BLaER1 treated with 17β-estradiol and CSF1 and Interleukin-3, amounts not matched to agents 10 nM and 100 nM (cell line): ENCODE data around the gene OR1D2.

Experiments
- H3K27ac ChIP-seq, 11 experiments: shearing (Covaris generic); formaldehyde crosslinking; 2 replicates each; pipeline ENCODE4 v1.8.1; 2022
- H3K27me3 ChIP-seq, 11 experiments: shearing (Covaris generic); formaldehyde crosslinking; 2 replicates each; pipeline ENCODE4 v1.8.1; 2022
- H3K36me3 ChIP-seq, 11 experiments: shearing (Covaris generic); formaldehyde crosslinking; 2 replicates each; pipeline ENCODE4 v1.8.1; 2022
- H3K4me1 ChIP-seq, 10 experiments: shearing (Covaris generic); formaldehyde crosslinking; 2 replicates each; pipeline ENCODE4 v1.8.1; 2022
- H3K4me2 ChIP-seq, 11 experiments: shearing (Covaris generic); formaldehyde crosslinking; 2 replicates each; pipeline ENCODE4 v1.8.1; 2022
- H3K4me3 ChIP-seq, 10 experiments: shearing (Covaris generic); formaldehyde crosslinking; 2 replicates each; pipeline ENCODE4 v1.8.1; 2022
- H3K9ac ChIP-seq, 11 experiments: shearing (Covaris generic); formaldehyde crosslinking; 2 replicates each; pipeline ENCODE4 v1.8.1; 2022
- H3K9me3 ChIP-seq, 11 experiments: shearing (Covaris generic); formaldehyde crosslinking; replicated peaks in 1 of 11; 2 replicates each; pipeline ENCODE4 v1.8.1; 2022
- H4K20me1 ChIP-seq, 11 experiments: shearing (Covaris generic); formaldehyde crosslinking; 2 replicates each; pipeline ENCODE4 v1.8.1; 2022
- Cebpa-rat ChIP-seq, 11 experiments: shearing (Covaris generic); IDR thresholded peaks; 2 replicates each; pipeline ENCODE4 v1.8.1; 2022

OR1D2 gene

GRCh38 chr17:3048727-3049471 lies 55.3 kb downstream of the OR1D2 start:
- Histone ChIP-seq H3K9me3 (peaks cover 4 to 13% (median 9%) of the 10 kb centered on the region in 11 experiments; a peak in 21 of 22 replicates), H4K20me1 (no peaks in the 10 kb centered on the region), H3K27me3 (no peaks in the 10 kb centered on the region), H3K9ac (peak overlapping the region; percentile 72 to 84 (median 77)), H3K4me2 (peak overlapping the region; percentile 83 to 95 (median 91)), H3K27ac (peak overlapping the region; percentile 52 to 88 (median 79); a peak in 21 of 22 replicates), H3K4me3 (peak overlapping the region; percentile 64 to 72 (median 68)), H3K36me3 (no peaks in the 10 kb centered on the region; a peak in 1 of 22 replicates), H3K4me1 (peaks cover 7 to 23% (median 13%) of the 10 kb centered on the region in 10 experiments; a peak in 19 of 20 replicates)
- TF ChIP-seq Cebpa-rat (IDR thresholded peaks at IDR 0.05): no peak

DNA sequence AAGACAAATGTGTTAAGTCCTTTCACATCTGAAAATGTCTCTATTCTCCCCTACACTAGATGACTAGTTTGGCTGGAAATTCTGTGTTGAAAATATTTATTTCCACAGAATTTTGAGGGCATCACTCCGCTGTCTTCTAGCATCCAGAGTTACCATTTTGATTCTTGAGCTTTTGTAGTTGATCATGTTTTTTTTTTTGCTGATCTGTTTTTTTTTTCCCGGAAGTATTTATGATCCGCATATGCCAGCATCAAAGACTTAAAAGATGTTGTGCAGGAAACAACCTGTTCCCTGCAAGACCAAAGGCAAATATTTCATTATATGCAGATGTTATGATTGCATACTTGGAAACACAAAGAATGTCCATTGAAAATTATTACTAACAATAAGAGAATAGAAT lies 57.5 kb downstream of the OR1D2 start:
- no peak for TF ChIP-seq Cebpa-rat (IDR thresholded peaks at IDR 0.05)
- no peak overlapping the region for H3K27ac ChIP-seq
- no peaks in the 10 kb centered on the region for H4K20me1 ChIP-seq

GRCh38 chr17:3043737-3044365 lies 60.4 kb downstream of the OR1D2 start:
- H3K9me3 ChIP-seq: peaks cover 10 to 23% (median 17%) of the 10 kb centered on the region in 11 experiments; a peak in 21 of 22 replicates
- TF ChIP-seq Cebpa-rat (IDR thresholded peaks at IDR 0.05): no peak
- no peaks in the 10 kb centered on the region for H3K27me3 ChIP-seq
- no peak overlapping the region for H3K4me3 ChIP-seq
- H3K27ac ChIP-seq: no peak overlapping the region
- no peaks in the 10 kb centered on the region for H4K20me1 ChIP-seq
- peaks cover 13 to 22% (median 18%) of the 10 kb centered on the region in 10 experiments for H3K4me1 ChIP-seq
- H3K36me3 ChIP-seq: no peaks in the 10 kb centered on the region; a peak in 1 of 22 replicates
- no peak overlapping the region for H3K4me2 ChIP-seq
- no peak overlapping the region for H3K9ac ChIP-seq

More for the DNA sequence above, 57.5 kb downstream of the OR1D2 start:
- Histone ChIP-seq H3K4me3 (no peak overlapping the region), H3K27me3 (no peaks in the 10 kb centered on the region), H3K4me1 (peaks cover 7 to 23% (median 13%) of the 10 kb centered on the region in 10 experiments; a peak in 19 of 20 replicates), H3K4me2 (no peak overlapping the region), H3K36me3 (no peaks in the 10 kb centered on the region; a peak in 1 of 22 replicates), H3K9ac (no peak overlapping the region), H3K9me3 (peaks cover 10 to 23% (median 17%) of the 10 kb centered on the region in 11 experiments; a peak in 21 of 22 replicates)

- H3K36me3 ChIP-seq: peaks cover 0 to 4% (median 0%) of the 10 kb centered on the region in 11 experiments; a peak in 1 of 22 replicates
- no peaks in the 10 kb centered on the region for H4K20me1 ChIP-seq
- H3K9me3 ChIP-seq: peaks cover 10 to 23% (median 17%) of the 10 kb centered on the region in 11 experiments; a peak in 21 of 22 replicates
- H3K4me3 ChIP-seq: no peak overlapping the region
- no peak overlapping the region for H3K27ac ChIP-seq
- no peak for TF ChIP-seq Cebpa-rat (IDR thresholded peaks at IDR 0.05)
- H3K4me2 ChIP-seq: no peak overlapping the region
- H3K4me1 ChIP-seq: peaks cover 18 to 32% (median 24%) of the 10 kb centered on the region in 10 experiments
- no peak overlapping the region for H3K9ac ChIP-seq
- H3K27me3 ChIP-seq: no peaks in the 10 kb centered on the region
Measured at GRCh38 chr17:3040882-3041281, 63.3 kb downstream of the OR1D2 start.

GRCh38 chr17:3039736-3040135 lies 64.5 kb downstream of the OR1D2 start:
- no peak overlapping the region for H3K9ac ChIP-seq
- H3K4me2 ChIP-seq: peak overlapping the region; percentile 20 to 64 (median 45); a peak in 19 of 22 replicates
- peaks cover 23 to 43% (median 36%) of the 10 kb centered on the region in 10 experiments for H3K4me1 ChIP-seq
- H3K9me3 ChIP-seq: peaks cover 10 to 20% (median 15%) of the 10 kb centered on the region in 11 experiments; a peak in 21 of 22 replicates
- no peaks in the 10 kb centered on the region for H4K20me1 ChIP-seq
- TF ChIP-seq Cebpa-rat (IDR thresholded peaks at IDR 0.05): peak in 2 of 11 experiments; percentile 13 to 33; a peak in 1 of 22 replicates
- peak overlapping the region in 8 of 11 experiments; percentile 2 to 55 (median 33); a peak in 6 of 22 replicates for H3K27ac ChIP-seq
- H3K4me3 ChIP-seq: no peak overlapping the region
- no peaks in the 10 kb centered on the region for H3K27me3 ChIP-seq
- peaks cover 0 to 15% (median 6%) of the 10 kb centered on the region in 11 experiments; a peak in 10 of 22 replicates for H3K36me3 ChIP-seq

DNA sequence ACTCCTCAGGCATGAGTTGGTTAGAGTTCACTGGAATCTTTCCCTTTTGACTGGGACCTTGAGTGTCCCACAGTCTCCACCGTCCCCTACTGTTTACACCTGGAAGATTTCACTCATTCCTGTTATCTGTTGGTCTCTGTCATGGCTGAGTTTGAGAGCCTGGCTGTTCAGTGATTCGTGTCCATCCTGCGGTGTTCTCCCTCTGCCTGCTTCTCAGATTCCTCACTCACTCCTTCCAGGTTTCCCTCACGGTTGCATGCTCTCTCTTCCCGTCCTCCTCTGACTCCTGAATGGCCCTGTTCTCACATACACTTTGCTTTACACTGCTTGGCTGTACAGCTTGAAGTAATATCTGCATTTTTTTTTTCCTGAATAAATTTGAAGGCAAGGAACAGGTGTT lies 65.3 kb downstream of the OR1D2 start:
- TF ChIP-seq Cebpa-rat (IDR thresholded peaks at IDR 0.05): no peak
- Histone ChIP-seq H3K27me3 (no peaks in the 10 kb centered on the region), H3K9ac (no peak overlapping the region), H3K4me3 (no peak overlapping the region), H3K27ac (peak overlapping the region in 3 of 11 experiments; percentile 1 to 47 (median 26); a peak in 3 of 22 replicates), H4K20me1 (peaks cover 0 to 5% (median 0%) of the 10 kb centered on the region in 11 experiments; a peak in 1 of 22 replicates), H3K36me3 (peaks cover 0 to 23% (median 11%) of the 10 kb centered on the region in 11 experiments; a peak in 13 of 22 replicates), H3K4me1 (peaks cover 28 to 51% (median 44%) of the 10 kb centered on the region in 10 experiments), H3K9me3 (peaks cover 6 to 13% (median 7%) of the 10 kb centered on the region in 11 experiments; a peak in 21 of 22 replicates), H3K4me2 (peak overlapping the region; percentile 20 to 64 (median 45); a peak in 19 of 22 replicates)
